ENCODE results near the gene PDZD7. TPM values are rescaled to one million over a fixed set of nuclear protein-coding genes. Genes with fewer than 3 reads are reported as not detected.

PDZD7 gene
- total RNA-seq, 1 experiment from 2014 or later: 0.30 TPM

GRCh38 chr10:101010329-101010728 lies 20.6 kb downstream of the PDZD7 start:
- H3K36me3 ChIP-seq (ENCODE audit: insufficient read depth, low read length, poor library complexity, severe bottlenecking): peaks cover 19% of the 10 kb centered on the region
- no TSS peak for BruUV-seq (replicated peaks)
- intact Hi-C loops (cut with micrococcal nuclease; ENCODE audit: unreplicated experiment): no loop called here
- peaks cover 18% of the 10 kb centered on the region for H3K4me1 ChIP-seq (ENCODE audit: insufficient read depth, low read length, poor library complexity, severe bottlenecking)
- ChIA-PET POLR2A (ENCODE audit: low non-redundant PET) (no interaction called here), CTCF (interaction anchor here (0.6 to 0.9 kb wide), 2 partner anchors 12 to 18 kb away, joined by 4 to 5 read pairs; no protein-coding TSS in a partner anchor)
- no peaks in the 10 kb centered on the region for H3K9me3 ChIP-seq (ENCODE audit: low read depth, low read length, poor library complexity, severe bottlenecking)
- DNase-seq (ENCODE audit: low spot score): no peak
- H3K27ac ChIP-seq (ENCODE audit: low read depth, low read length, poor library complexity, severe bottlenecking): no peak overlapping the region
- no peaks in the 10 kb centered on the region for H3K27me3 ChIP-seq (replicated peaks; ENCODE audit: insufficient read depth, low read depth, low read length, poor library complexity)
- no peak for TF ChIP-seq CTCF (conservative IDR thresholded peaks at IDR 0.05; ENCODE audit: low read depth, low read length)
- TF ChIP-seq EZH2 (IDR thresholded peaks at IDR 0.05; ENCODE audit: borderline replicate concordance, low read depth, low read length, poor library complexity, severe bottlenecking): no peak
- H3K4me3 ChIP-seq (ENCODE audit: low read depth, low read length, poor library complexity, severe bottlenecking): no peak overlapping the region

DNA sequence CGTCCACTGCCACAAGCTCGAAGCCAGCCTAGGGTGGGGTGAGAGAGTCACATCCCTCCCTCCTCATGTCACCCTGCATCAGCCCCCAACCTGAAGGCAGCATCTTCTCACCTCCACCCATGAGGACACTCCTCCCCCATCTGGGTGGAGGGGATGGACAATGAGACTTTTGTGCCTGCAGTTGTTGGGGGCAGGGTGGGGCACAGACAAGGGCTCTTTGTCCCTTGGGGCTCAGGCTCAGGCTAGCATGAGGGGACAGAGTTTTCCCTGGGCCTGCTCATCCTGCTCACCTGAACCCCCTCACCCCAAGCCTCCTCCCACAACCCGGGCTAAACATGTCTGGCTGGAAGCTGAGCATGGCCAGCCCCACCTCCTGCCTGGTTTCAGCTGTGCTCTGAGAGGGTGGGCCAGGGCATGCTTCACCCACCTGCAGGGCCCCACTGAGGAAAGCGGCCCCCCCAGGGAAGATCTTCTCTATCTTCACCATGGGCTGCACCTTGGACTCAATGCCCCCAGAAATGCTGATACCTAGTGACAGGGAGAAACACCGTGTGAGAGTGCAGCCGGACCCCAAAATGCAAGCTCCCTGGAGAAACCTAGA lies 22.0 kb downstream of the PDZD7 start:
- intact Hi-C loops (cut with micrococcal nuclease; ENCODE audit: unreplicated experiment): no loop called here
- ChIA-PET POLR2A (ENCODE audit: low non-redundant PET) (no interaction called here), CTCF (interaction anchor here (1.2 kb wide), 1 partner anchor 11 kb away, joined by 4 read pairs; no protein-coding TSS in a partner anchor)
- no peak for TF ChIP-seq CTCF (conservative IDR thresholded peaks at IDR 0.05; ENCODE audit: low read depth, low read length)
- TF ChIP-seq EZH2 (IDR thresholded peaks at IDR 0.05; ENCODE audit: borderline replicate concordance, low read depth, low read length, poor library complexity, severe bottlenecking): no peak
- no peaks in the 10 kb centered on the region for H3K9me3 ChIP-seq (ENCODE audit: low read depth, low read length, poor library complexity, severe bottlenecking)
- no peak for DNase-seq (ENCODE audit: low spot score)
- H3K27me3 ChIP-seq (replicated peaks; ENCODE audit: insufficient read depth, low read depth, low read length, poor library complexity): no peaks in the 10 kb centered on the region
- peaks cover 18% of the 10 kb centered on the region for H3K4me1 ChIP-seq (ENCODE audit: insufficient read depth, low read length, poor library complexity, severe bottlenecking)
- no peak overlapping the region for H3K4me3 ChIP-seq (ENCODE audit: low read depth, low read length, poor library complexity, severe bottlenecking)
- no peak overlapping the region for H3K27ac ChIP-seq (ENCODE audit: low read depth, low read length, poor library complexity, severe bottlenecking)
- H3K36me3 ChIP-seq (ENCODE audit: insufficient read depth, low read length, poor library complexity, severe bottlenecking): peaks cover 29% of the 10 kb centered on the region
- BruUV-seq (replicated peaks): no TSS peak

DNA sequence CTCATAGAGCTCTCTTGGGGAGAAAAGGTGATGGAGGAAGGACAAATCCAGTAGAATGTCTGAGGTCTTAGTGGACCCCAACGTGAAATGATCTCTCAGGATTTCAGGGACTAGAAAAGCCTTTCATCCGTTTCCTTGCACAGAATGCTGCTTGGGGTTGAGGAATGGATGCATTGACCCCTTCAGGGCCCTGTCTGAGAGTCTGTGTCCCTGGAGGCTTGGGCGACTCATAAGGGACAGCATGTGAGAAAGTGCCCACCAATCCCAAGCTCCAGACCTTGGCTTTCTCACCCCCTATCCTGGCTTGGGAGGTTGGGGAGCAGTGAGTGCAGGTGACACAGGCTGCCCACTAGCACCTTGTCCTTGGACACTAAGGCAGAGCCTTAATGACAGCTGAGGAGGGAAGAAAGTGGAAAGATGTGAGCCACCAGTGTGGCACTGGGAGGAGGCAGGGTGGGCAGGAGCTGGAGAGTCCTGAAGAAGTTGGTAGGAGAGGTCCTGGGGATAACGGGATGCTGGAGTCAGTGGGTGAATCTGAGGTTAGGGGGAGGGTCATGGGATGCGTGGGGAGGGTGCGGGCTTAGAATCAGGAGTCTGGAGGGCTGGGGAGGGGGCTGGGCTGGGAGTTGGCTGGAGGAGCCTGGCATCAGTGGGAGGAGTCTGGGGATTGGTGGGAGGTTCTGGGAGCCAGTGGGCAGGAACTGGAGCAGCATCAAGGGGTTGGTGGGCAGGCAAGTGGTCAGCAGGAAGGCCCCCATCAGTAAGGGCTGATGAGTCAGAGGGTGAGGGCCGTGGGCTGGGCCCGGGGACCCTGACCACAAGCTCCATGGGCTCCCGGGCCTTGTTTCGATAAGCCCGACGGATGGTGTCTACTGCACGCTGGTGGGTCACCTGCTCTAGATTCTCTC lies 22.8 kb downstream of the PDZD7 start:
- BruUV-seq (replicated peaks): no TSS peak
- Histone ChIP-seq H3K27me3 (replicated peaks; ENCODE audit: insufficient read depth, low read depth, low read length, poor library complexity) (no peaks in the 10 kb centered on the region), H3K36me3 (ENCODE audit: insufficient read depth, low read length, poor library complexity, severe bottlenecking) (peaks cover 37% of the 10 kb centered on the region), H3K4me1 (ENCODE audit: insufficient read depth, low read length, poor library complexity, severe bottlenecking) (peaks cover 13% of the 10 kb centered on the region), H3K27ac (ENCODE audit: low read depth, low read length, poor library complexity, severe bottlenecking) (no peak overlapping the region), H3K4me3 (ENCODE audit: low read depth, low read length, poor library complexity, severe bottlenecking) (no peak overlapping the region), H3K9me3 (ENCODE audit: low read depth, low read length, poor library complexity, severe bottlenecking) (no peaks in the 10 kb centered on the region)
- ChIA-PET CTCF (interaction anchor here (0.7 to 1.2 kb wide), 2 partner anchors 10 to 53 kb away, joined by 3 to 4 read pairs; no protein-coding TSS in a partner anchor), POLR2A (ENCODE audit: low non-redundant PET) (no interaction called here)
- no peak for DNase-seq (ENCODE audit: low spot score)
- no peak for TF ChIP-seq EZH2 (IDR thresholded peaks at IDR 0.05; ENCODE audit: borderline replicate concordance, low read depth, low read length, poor library complexity, severe bottlenecking)
- TF ChIP-seq CTCF (conservative IDR thresholded peaks at IDR 0.05; ENCODE audit: low read depth, low read length): no peak
- intact Hi-C loops (cut with micrococcal nuclease; ENCODE audit: unreplicated experiment): no loop called here

Measured in A673 (cell line).